CD1c-positive myeloid dendritic cell (primary cell): ENCODE results near the gene SPEF2.

ENCODE experiments used
- DNase-seq: peaks from one replicate; pipeline ENCODE4 v3.0.0-alpha.2; 2016; ENCODE audit errors: extremely low spot score

SPEF2 gene

GRCh38 chr5:35856765-35857351 is 239.2 kb downstream of the SPEF2 start, which contains the start of gene IL7R:
TSS of gene IL7R (plus strand) at chr5:35856891. CDS start at chr5:35856978, 87 bp downstream.
- peak; percentile 79 for DNase-seq

- peak; percentile 67 for DNase-seq
Measured at GRCh38 chr5:35857606-35858205, 240.0 kb downstream of the SPEF2 start.

- no peak for DNase-seq
Measured at GRCh38 chr5:35859101-35859661, 241.5 kb downstream of the SPEF2 start.

GRCh38 chr5:35860686-35861085 is 243.0 kb downstream of the SPEF2 start:
- no peak for DNase-seq

- DNase-seq, result no peak
Measured at GRCh38 chr5:35861718-35862117, 244.1 kb downstream of the SPEF2 start.

- DNase-seq, result no peak
Measured at GRCh38 chr5:35862126-35862525, 244.5 kb downstream of the SPEF2 start.

- peak; percentile 66 for DNase-seq
Measured at GRCh38 chr5:35863159-35863558, 245.5 kb downstream of the SPEF2 start.
